Measurements from ENCODE around the gene ZDHHC22.
"Not testable (repeated sequence)": the region's sequence is repeated elsewhere in the genome, so short reads cannot be mapped to it uniquely, and the experiment has no call there.

ZDHHC22 gene

GRCh38 chr14:77141214-77142004 lies at the start of gene ZDHHC22:
Gene ZDHHC22 (minus strand): TSS chr14:77141791. CDS start chr14:77139738, 2,053 bp downstream.
- no peak for DNase-seq

- DNase-seq, result no peak
These were observed 49.4 kb upstream of the ZDHHC22 start for GRCh38 chr14:77190977-77191376.

GRCh38 chr14:77189479-77189878 lies 47.9 kb upstream of the ZDHHC22 start:
- no peak for DNase-seq

GRCh38 chr14:77187649-77188012 lies 46.0 kb upstream of the ZDHHC22 start:
- no peak for DNase-seq

- DNase-seq, result no peak
These were observed 45.5 kb upstream of the ZDHHC22 start for GRCh38 chr14:77186911-77187648.

GRCh38 chr14:77185093-77185465 lies 43.5 kb upstream of the ZDHHC22 start:
- DNase-seq, result no peak

GRCh38 chr14:77184396-77185092 lies 43.0 kb upstream of the ZDHHC22 start:
- no peak for DNase-seq

- DNase-seq, result no peak
These were observed 42.3 kb upstream of the ZDHHC22 start for GRCh38 chr14:77183896-77184295.

GRCh38 chr14:77181603-77182437 lies 40.2 kb upstream of the ZDHHC22 start, which contains the start of gene TMEM63C:
Gene TMEM63C (plus strand): TSS chr14:77181798. CDS start chr14:77218814, 37,016 bp downstream.
- peak; percentile 86 for DNase-seq

- peak; percentile 95 for DNase-seq
These were observed 39.4 kb upstream of the ZDHHC22 start for GRCh38 chr14:77180726-77181602.

- DNase-seq, result peak; percentile 68
These were observed 37.1 kb upstream of the ZDHHC22 start for GRCh38 chr14:77178656-77179055.

- DNase-seq, result no peak
These were observed 36.1 kb upstream of the ZDHHC22 start for GRCh38 chr14:77177702-77178101.

- no peak for DNase-seq
These were observed 34.3 kb upstream of the ZDHHC22 start for GRCh38 chr14:77175843-77176242.

- DNase-seq, result not testable (repeated sequence)
These were observed 32.5 kb upstream of the ZDHHC22 start for GRCh38 chr14:77173911-77174617.

- DNase-seq, result no peak
These were observed 31.3 kb upstream of the ZDHHC22 start for GRCh38 chr14:77172916-77173315.

GRCh38 chr14:77170045-77170444 lies 28.5 kb upstream of the ZDHHC22 start:
- no peak for DNase-seq

GRCh38 chr14:77161011-77161410 lies 19.4 kb upstream of the ZDHHC22 start:
- DNase-seq, result no peak

- DNase-seq, result no peak
These were observed 17.3 kb upstream of the ZDHHC22 start for GRCh38 chr14:77158882-77159255.

- DNase-seq, result peak; percentile 16
These were observed 16.7 kb upstream of the ZDHHC22 start for GRCh38 chr14:77158175-77158881.

GRCh38 chr14:77157740-77158139 lies 16.1 kb upstream of the ZDHHC22 start:
- DNase-seq, result no peak
